ENCODE results near the gene CLVS2.

The CLVS2 gene

GRCh38 chr6:123027408-123027807 lies 31.4 kb downstream of the CLVS2 start:
- Histone ChIP-seq H3K4me1 (ENCODE audit: control insufficient read depth, insufficient read depth, low read length) (no peaks in the 10 kb centered on the region), H3K9ac (ENCODE audit: low read length in 2 of 2) (no peak overlapping the region), H3K27ac (ENCODE audit: low read length) (no peak overlapping the region), H3K36me3 (ENCODE audit: control insufficient read depth in 2 of 2, insufficient read depth in 2 of 2, low read length in 2 of 2) (no peaks in the 10 kb centered on the region), H3K27me3 (ENCODE audit: control insufficient read depth in 1 of 2, insufficient read depth in 2 of 2, low read length in 2 of 2) (no peaks in the 10 kb centered on the region), H3K9me3 (ENCODE audit: control insufficient read depth in 2 of 2, low read length in 2 of 2) (no peaks in the 10 kb centered on the region), H3K4me3 (ENCODE audit: low read length in 2 of 2) (no peak overlapping the region)

GRCh38 chr6:123028263-123028662 lies 32.2 kb downstream of the CLVS2 start:
- Histone ChIP-seq H3K9me3 (ENCODE audit: control insufficient read depth in 2 of 2, low read length in 2 of 2) (no peaks in the 10 kb centered on the region), H3K4me3 (ENCODE audit: low read length in 2 of 2) (no peak overlapping the region), H3K9ac (ENCODE audit: low read length in 2 of 2) (no peak overlapping the region), H3K36me3 (ENCODE audit: control insufficient read depth in 2 of 2, insufficient read depth in 2 of 2, low read length in 2 of 2) (no peaks in the 10 kb centered on the region), H3K4me1 (ENCODE audit: control insufficient read depth, insufficient read depth, low read length) (no peaks in the 10 kb centered on the region), H3K27ac (ENCODE audit: low read length) (no peak overlapping the region), H3K27me3 (ENCODE audit: control insufficient read depth in 1 of 2, insufficient read depth in 2 of 2, low read length in 2 of 2) (no peaks in the 10 kb centered on the region)

- H3K9me3 ChIP-seq (ENCODE audit: control insufficient read depth in 2 of 2, low read length in 2 of 2) = no peaks in the 10 kb centered on the region
- no peaks in the 10 kb centered on the region for H3K27me3 ChIP-seq (ENCODE audit: control insufficient read depth in 1 of 2, insufficient read depth in 2 of 2, low read length in 2 of 2)
- H3K4me3 ChIP-seq (ENCODE audit: low read length in 2 of 2) = no peak overlapping the region
- H3K36me3 ChIP-seq (ENCODE audit: control insufficient read depth in 2 of 2, insufficient read depth in 2 of 2, low read length in 2 of 2) = no peaks in the 10 kb centered on the region
- H3K4me1 ChIP-seq (ENCODE audit: control insufficient read depth, insufficient read depth, low read length) = no peaks in the 10 kb centered on the region
- no peak overlapping the region for H3K9ac ChIP-seq (ENCODE audit: low read length in 2 of 2)
- no peak overlapping the region for H3K27ac ChIP-seq (ENCODE audit: low read length)
These were observed 34.2 kb downstream of the CLVS2 start for GRCh38 chr6:123030282-123030681.

GRCh38 chr6:123036648-123037047 lies 40.6 kb downstream of the CLVS2 start:
- Histone ChIP-seq H3K27ac (ENCODE audit: low read length) (no peak overlapping the region), H3K4me1 (ENCODE audit: control insufficient read depth, insufficient read depth, low read length) (no peaks in the 10 kb centered on the region), H3K4me3 (ENCODE audit: low read length in 2 of 2) (no peak overlapping the region), H3K9me3 (ENCODE audit: control insufficient read depth in 2 of 2, low read length in 2 of 2) (no peaks in the 10 kb centered on the region), H3K27me3 (ENCODE audit: control insufficient read depth in 1 of 2, insufficient read depth in 2 of 2, low read length in 2 of 2) (no peaks in the 10 kb centered on the region), H3K36me3 (ENCODE audit: control insufficient read depth in 2 of 2, insufficient read depth in 2 of 2, low read length in 2 of 2) (no peaks in the 10 kb centered on the region), H3K9ac (ENCODE audit: low read length in 2 of 2) (no peak overlapping the region)

- Histone ChIP-seq H3K9ac (ENCODE audit: low read length in 2 of 2) (no peak overlapping the region), H3K9me3 (ENCODE audit: control insufficient read depth in 2 of 2, low read length in 2 of 2) (no peaks in the 10 kb centered on the region), H3K36me3 (ENCODE audit: control insufficient read depth in 2 of 2, insufficient read depth in 2 of 2, low read length in 2 of 2) (no peaks in the 10 kb centered on the region), H3K27ac (ENCODE audit: low read length) (no peak overlapping the region), H3K4me1 (ENCODE audit: control insufficient read depth, insufficient read depth, low read length) (no peaks in the 10 kb centered on the region), H3K27me3 (ENCODE audit: control insufficient read depth in 1 of 2, insufficient read depth in 2 of 2, low read length in 2 of 2) (no peaks in the 10 kb centered on the region), H3K4me3 (ENCODE audit: low read length in 2 of 2) (no peak overlapping the region)
These were observed 43.4 kb downstream of the CLVS2 start for GRCh38 chr6:123039431-123039830.

GRCh38 chr6:123042401-123042800 lies 46.4 kb downstream of the CLVS2 start:
- Histone ChIP-seq H3K4me1 (ENCODE audit: control insufficient read depth, insufficient read depth, low read length) (no peaks in the 10 kb centered on the region), H3K9me3 (ENCODE audit: control insufficient read depth in 2 of 2, low read length in 2 of 2) (no peaks in the 10 kb centered on the region), H3K9ac (ENCODE audit: low read length in 2 of 2) (no peak overlapping the region), H3K4me3 (ENCODE audit: low read length in 2 of 2) (no peak overlapping the region), H3K36me3 (ENCODE audit: control insufficient read depth in 2 of 2, insufficient read depth in 2 of 2, low read length in 2 of 2) (no peaks in the 10 kb centered on the region), H3K27ac (ENCODE audit: low read length) (no peak overlapping the region), H3K27me3 (ENCODE audit: control insufficient read depth in 1 of 2, insufficient read depth in 2 of 2, low read length in 2 of 2) (no peaks in the 10 kb centered on the region)

GRCh38 chr6:123044341-123044860 lies 48.4 kb downstream of the CLVS2 start:
- Histone ChIP-seq H3K27ac (ENCODE audit: low read length) (no peak overlapping the region), H3K4me1 (ENCODE audit: control insufficient read depth, insufficient read depth, low read length) (no peaks in the 10 kb centered on the region), H3K9ac (ENCODE audit: low read length in 2 of 2) (no peak overlapping the region), H3K36me3 (ENCODE audit: control insufficient read depth in 2 of 2, insufficient read depth in 2 of 2, low read length in 2 of 2) (no peaks in the 10 kb centered on the region), H3K4me3 (ENCODE audit: low read length in 2 of 2) (no peak overlapping the region), H3K9me3 (ENCODE audit: control insufficient read depth in 2 of 2, low read length in 2 of 2) (no peaks in the 10 kb centered on the region), H3K27me3 (ENCODE audit: control insufficient read depth in 1 of 2, insufficient read depth in 2 of 2, low read length in 2 of 2) (no peaks in the 10 kb centered on the region)

- no peaks in the 10 kb centered on the region for H3K9me3 ChIP-seq (ENCODE audit: control insufficient read depth in 2 of 2, low read length in 2 of 2)
- no peaks in the 10 kb centered on the region for H3K36me3 ChIP-seq (ENCODE audit: control insufficient read depth in 2 of 2, insufficient read depth in 2 of 2, low read length in 2 of 2)
- H3K4me3 ChIP-seq (ENCODE audit: low read length in 2 of 2) = no peak overlapping the region
- H3K4me1 ChIP-seq (ENCODE audit: control insufficient read depth, insufficient read depth, low read length) = no peaks in the 10 kb centered on the region
- no peaks in the 10 kb centered on the region for H3K27me3 ChIP-seq (ENCODE audit: control insufficient read depth in 1 of 2, insufficient read depth in 2 of 2, low read length in 2 of 2)
- no peak overlapping the region for H3K9ac ChIP-seq (ENCODE audit: low read length in 2 of 2)
- no peak overlapping the region for H3K27ac ChIP-seq (ENCODE audit: low read length)
These were observed 57.7 kb downstream of the CLVS2 start for GRCh38 chr6:123053602-123054225.

- H3K27me3 ChIP-seq (ENCODE audit: control insufficient read depth in 1 of 2, insufficient read depth in 2 of 2, low read length in 2 of 2) = no peaks in the 10 kb centered on the region
- H3K9ac ChIP-seq (ENCODE audit: low read length in 2 of 2) = no peak overlapping the region
- no peak overlapping the region for H3K27ac ChIP-seq (ENCODE audit: low read length)
- no peaks in the 10 kb centered on the region for H3K4me1 ChIP-seq (ENCODE audit: control insufficient read depth, insufficient read depth, low read length)
- H3K4me3 ChIP-seq (ENCODE audit: low read length in 2 of 2) = no peak overlapping the region
- no peaks in the 10 kb centered on the region for H3K36me3 ChIP-seq (ENCODE audit: control insufficient read depth in 2 of 2, insufficient read depth in 2 of 2, low read length in 2 of 2)
- H3K9me3 ChIP-seq (ENCODE audit: control insufficient read depth in 2 of 2, low read length in 2 of 2) = no peaks in the 10 kb centered on the region
These were observed 59.2 kb downstream of the CLVS2 start for GRCh38 chr6:123055256-123055655.

- Histone ChIP-seq H3K9me3 (ENCODE audit: control insufficient read depth in 2 of 2, low read length in 2 of 2) (no peaks in the 10 kb centered on the region), H3K9ac (ENCODE audit: low read length in 2 of 2) (no peak overlapping the region)
These were observed 66.6 kb downstream of the CLVS2 start for GRCh38 chr6:123062670-123063069.

GRCh38 chr6:123064038-123064437 lies 68.0 kb downstream of the CLVS2 start:
- no peak overlapping the region for H3K4me3 ChIP-seq (ENCODE audit: low read length in 2 of 2)
- no peak overlapping the region for H3K9ac ChIP-seq (ENCODE audit: low read length in 2 of 2)

More at GRCh38 chr6:123062670-123063069, 66.6 kb downstream of the CLVS2 start:
- Histone ChIP-seq H3K36me3 (ENCODE audit: control insufficient read depth in 2 of 2, insufficient read depth in 2 of 2, low read length in 2 of 2) (no peaks in the 10 kb centered on the region), H3K4me3 (ENCODE audit: low read length in 2 of 2) (no peak overlapping the region), H3K27me3 (ENCODE audit: control insufficient read depth in 1 of 2, insufficient read depth in 2 of 2, low read length in 2 of 2) (no peaks in the 10 kb centered on the region), H3K4me1 (ENCODE audit: control insufficient read depth, insufficient read depth, low read length) (no peaks in the 10 kb centered on the region), H3K27ac (ENCODE audit: low read length) (no peak overlapping the region)

More at GRCh38 chr6:123064038-123064437, 68.0 kb downstream of the CLVS2 start:
- H3K27ac ChIP-seq (ENCODE audit: low read length) = no peak overlapping the region
- H3K36me3 ChIP-seq (ENCODE audit: control insufficient read depth in 2 of 2, insufficient read depth in 2 of 2, low read length in 2 of 2) = no peaks in the 10 kb centered on the region
- H3K9me3 ChIP-seq (ENCODE audit: control insufficient read depth in 2 of 2, low read length in 2 of 2) = no peaks in the 10 kb centered on the region
- H3K4me1 ChIP-seq (ENCODE audit: control insufficient read depth, insufficient read depth, low read length) = no peaks in the 10 kb centered on the region
- H3K27me3 ChIP-seq (ENCODE audit: control insufficient read depth in 1 of 2, insufficient read depth in 2 of 2, low read length in 2 of 2) = no peaks in the 10 kb centered on the region

Measured in stomach smooth muscle (tissue), 2 donors.